GM21723 (cell line): ENCODE data around the gene C3orf85.
"Not testable (repeated sequence)": the region's sequence is repeated elsewhere in the genome, so short reads cannot be mapped to it uniquely, and the experiment has no call there.

Source experiments
- ATAC-seq: cut with Tn5 transposase; IDR thresholded peaks from one replicate; pipeline ENCODE4 v1.9.1; 2021; ENCODE audit warnings: mild to moderate bottlenecking, moderate library complexity; ENCODE audit not compliant: unreplicated experiment

The C3orf85 gene, protein sequence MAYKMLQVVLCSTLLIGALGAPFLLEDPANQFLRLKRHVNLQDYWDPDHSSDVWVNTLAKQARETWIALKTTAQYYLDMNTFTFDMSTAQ

DNA sequence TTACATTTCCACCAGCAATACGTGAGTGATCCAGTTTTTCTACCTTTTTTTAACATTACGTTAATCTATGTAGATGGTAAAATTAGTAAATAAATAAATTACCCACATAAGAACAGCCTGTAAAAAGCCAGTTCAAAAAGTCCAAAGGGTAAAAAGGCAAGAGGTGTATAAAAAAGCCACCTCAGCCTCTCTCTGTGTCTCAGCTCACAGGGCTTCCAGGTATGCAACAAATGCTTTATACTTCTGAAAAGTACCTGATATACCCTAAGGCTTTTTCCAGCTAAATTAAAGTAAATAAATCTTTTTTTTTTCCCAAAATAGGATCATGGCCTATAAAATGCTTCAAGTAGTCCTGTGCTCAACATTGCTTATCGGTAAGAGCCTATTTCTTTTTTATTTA is at the start of gene C3orf85:
TSS of gene C3orf85 (plus strand) at position 197 of the 400 bp plus-strand sequence. CDS start at position 326, 129 bp downstream.
- ATAC-seq: no peak

DNA sequence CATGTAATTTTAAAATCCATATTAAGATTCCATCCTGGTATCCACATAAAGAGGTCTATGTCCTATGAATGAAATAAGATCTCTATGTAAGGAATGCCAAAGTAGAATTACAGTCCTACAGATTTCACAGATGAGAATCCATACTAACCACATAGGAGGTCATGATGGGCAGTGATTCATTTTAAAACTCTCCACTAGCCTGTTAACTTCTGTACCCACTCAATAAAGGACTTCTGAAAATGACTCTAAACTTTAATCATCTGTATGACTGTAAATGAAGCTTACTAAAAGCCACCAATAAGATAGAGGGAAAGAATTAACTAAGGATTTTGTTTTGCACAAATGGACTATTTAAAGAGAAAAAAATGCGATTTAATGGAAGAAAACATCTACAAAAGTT is 47.3 kb upstream of the C3orf85 start:
- no peak for ATAC-seq

DNA sequence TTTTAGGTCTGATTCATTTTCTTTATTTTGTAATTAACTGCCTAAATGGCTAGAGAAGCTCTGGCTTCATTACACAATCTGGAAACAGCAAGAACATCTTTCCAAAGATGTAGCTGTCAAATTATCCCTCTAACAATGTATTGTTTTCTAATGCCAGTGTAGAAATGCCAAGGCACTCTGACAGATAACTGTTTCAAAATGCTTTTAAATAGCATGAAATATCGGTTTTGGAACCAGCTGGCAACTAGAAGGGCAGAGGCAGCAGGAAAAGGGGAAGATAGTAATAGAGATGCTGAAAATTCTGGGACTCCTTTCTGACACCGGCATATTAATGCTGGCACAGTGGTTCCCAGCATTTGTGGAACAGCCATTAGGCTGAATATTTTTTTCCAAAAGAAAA is 44.7 kb upstream of the C3orf85 start:
- no peak for ATAC-seq

DNA sequence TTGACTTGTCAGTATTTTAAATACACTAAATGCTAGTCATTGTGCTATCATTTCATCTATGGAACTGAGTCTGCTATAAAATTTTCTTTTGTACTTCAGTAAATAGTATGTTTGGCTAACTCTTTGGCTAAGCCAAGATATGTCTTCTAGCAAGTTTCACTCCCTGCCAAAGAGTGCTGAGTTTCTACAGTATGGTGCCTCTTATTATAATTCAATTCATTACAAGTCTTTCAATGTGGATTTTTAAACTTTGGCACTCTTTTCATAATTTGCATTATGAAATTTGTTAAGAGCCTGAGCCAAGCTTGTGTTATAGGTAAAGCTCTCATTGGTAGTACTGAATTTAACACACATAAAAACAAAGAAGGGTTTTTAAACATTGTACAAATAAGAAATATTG is 43.0 kb upstream of the C3orf85 start:
- no peak for ATAC-seq

DNA sequence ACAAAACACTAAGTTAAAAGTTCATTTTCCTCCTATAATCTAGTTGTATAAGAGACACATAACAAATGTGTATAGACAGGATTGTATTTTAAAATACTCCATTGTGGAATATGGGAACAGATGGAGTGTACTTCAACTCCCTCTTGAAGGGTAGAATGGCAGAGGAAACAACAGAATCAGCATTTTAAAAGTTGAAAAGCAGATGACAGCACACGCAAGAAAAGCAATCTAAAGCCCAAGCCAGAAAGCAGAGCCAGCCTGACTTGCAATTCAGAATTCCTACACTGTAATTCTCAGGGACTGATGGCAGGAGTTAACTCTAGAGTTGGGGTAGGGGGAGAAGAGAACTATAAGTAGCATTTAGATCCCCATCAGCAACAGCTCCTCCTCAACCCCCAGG is 41.4 kb upstream of the C3orf85 start:
- ATAC-seq: no peak

DNA sequence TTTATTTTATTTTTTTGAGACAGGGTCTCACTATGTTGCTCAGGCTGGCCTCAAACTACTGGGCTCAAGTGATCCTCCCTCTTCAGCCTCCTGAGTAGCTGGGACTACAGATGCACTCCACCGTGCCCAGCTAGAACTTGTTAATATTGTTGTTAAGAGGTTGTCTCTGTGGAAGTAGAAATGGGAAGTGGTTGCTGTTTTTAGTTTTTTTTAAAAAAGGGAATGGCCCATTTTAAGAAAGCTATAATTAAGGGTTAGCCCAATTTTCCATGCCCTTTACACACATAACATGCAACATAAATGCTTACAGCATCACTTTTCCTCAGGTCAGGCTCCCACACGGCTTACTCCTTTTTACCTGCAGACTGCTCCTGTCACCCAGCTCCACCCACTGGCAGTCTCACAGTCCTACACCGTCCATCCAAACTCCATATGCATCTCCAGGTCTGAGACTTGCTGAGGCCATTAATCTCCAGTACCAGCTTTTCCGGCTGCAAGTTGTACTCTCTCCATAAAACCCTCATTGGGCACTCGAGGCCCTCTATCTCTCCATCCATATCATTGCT is 38.4 kb upstream of the C3orf85 start:
- no peak for ATAC-seq

DNA sequence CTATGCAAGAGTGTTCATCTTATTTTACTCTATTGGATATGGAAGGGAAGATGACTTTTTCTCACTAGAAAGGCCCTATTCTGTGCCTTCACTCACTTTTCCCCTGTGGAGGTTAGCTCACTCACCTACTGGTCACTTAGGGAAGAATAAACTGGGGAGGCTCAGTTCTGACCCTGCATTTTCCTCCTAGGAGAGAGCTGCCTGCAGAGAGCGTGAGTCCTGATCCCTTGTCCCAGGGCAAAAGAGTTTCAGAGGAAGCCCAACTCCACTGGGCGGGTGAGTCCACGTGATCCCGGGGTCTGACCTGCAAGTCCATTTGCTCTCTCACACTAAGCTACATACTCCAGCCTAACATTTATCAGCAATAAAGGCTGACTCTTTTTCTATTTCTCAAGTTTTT is 26.9 kb upstream of the C3orf85 start:
- ATAC-seq: no peak

DNA sequence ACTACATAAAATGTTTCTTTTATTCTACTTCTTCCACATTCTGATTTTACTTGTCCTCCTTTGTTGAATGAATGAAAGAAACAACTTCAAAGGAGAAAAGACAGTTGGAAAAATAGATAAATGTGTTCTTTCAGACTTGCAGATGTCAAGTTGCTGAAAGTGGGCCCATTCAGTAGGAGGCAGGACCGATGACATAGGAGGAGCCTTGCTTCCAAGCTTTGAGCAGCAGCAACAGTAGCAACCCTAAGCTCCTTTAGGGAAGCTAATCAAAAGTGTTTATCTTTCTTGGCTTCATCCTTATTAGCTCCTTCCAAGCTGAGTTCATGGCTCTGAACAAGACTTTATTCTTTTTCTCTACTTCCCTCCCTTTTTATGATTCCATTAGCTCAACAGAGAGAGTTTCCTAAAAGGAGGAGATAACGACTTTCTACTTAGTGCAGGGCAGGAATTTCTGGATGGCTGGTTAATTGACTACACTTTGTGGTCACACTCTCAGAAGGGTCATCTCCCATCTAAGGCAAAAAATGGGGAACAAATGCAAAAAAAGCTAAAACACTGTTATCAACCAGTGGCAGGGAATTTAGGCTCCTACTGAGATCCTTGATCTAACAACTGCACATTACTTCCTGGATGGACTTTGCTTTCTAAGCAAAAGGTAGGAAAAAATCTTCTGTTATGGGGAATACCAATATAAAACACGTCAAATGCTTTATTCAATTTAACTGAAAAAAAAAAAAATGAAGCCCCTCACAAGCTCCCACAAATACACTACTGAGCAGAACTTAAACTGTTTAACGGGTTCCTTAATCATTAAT is 23.4 kb upstream of the C3orf85 start:
- ATAC-seq: no peak

DNA sequence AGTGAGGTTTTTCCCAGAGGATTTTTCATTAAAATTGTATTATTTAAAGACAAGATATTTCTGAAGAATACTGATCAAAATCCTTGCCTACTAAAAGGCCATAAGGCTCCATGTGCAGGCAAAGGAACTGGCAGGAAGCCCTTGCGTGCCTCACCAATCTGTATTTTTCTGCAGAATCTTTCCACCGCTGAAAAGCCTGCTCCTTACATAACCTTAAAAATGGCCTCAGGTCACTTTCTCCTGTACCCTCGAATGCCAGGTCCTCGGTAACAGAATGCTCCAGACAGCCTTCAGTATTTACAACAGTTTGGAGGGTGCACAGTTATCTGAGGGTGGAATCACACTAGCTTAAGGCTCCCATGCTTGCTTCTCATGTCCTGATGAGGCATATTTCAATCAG is 21.8 kb upstream of the C3orf85 start:
- no peak for ATAC-seq

DNA sequence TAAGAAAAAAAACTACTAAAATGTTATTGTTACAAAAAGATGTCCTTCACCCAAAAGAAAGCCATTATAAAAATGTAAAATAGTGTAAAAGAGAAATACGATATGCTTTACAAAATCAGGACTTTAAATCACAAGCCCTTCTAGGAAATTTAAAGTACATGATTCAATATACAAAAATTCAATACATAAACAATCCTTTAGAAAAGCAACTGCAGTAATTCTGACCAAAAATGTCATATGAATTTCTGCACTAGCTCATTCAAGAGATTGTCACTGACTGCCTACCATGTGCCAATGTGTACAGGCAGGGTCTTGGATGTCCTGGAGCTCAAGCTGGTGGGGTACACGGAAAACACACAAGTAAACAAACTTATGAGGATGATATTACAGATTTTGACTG is 21.1 kb upstream of the C3orf85 start:
- no peak for ATAC-seq

DNA sequence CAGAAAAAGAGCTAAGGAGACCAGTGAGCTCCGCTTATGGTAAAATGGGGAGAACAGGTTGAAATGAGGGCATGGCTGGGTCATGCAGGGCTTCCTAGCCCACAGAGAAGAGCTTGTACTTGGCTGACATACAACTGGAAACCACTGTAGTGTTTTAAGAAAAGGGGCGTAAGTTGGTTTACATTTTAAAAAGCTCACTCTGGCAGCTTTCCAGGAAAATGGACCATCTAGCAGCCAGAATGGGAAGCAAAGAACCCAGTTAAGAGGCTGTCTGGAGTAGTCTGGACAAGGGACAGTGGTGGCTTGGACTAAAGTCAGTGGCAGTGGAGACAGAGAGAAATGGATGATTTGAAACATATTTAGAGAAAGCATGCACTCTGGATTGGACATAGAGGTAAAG is 20.5 kb upstream of the C3orf85 start:
- no peak for ATAC-seq

DNA sequence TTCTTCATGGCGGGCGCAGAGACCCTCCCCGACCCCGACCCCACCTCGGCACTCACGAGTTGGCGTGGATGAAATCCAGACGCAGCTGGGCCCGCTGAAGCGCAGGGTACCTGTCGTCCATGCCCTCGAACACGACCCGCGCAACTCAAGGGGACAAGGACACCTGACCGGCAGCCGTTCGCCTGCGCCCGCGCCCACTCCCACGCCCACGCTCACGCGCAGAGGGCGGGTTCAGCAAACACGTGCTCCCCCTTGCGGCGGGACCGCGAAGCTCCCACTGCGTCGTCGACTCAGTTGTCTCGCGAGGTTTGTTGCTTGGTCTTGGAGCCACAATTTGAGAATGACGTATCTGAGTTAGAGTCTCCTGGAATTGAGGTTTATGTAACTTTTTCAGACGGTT is 18.6 kb upstream of the C3orf85 start, which contains the start of gene MORC1:
TSS of gene MORC1 (minus strand) at position 196 of the 400 bp plus-strand sequence. CDS start at position 121, 75 bp downstream.
- no peak for ATAC-seq

DNA sequence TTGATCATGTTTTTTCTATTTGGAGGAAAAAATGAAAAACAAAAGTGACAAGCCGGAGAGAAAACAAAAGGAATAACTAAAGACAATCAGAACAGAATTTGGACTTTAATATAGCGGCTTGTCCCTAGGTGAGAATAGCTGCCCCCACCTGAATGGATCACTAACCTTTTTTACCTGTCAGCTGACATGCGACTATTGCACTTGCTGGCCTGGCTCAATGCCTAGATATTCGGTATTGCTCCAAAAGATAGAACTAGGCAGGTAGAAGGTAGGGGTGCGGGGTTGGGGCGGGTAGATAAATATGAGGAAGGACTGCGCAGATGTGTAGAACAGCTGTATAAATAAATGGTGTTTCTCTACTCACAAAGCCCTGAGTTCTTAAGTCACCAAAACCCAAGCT is 17.9 kb upstream of the C3orf85 start:
- ATAC-seq: no peak

DNA sequence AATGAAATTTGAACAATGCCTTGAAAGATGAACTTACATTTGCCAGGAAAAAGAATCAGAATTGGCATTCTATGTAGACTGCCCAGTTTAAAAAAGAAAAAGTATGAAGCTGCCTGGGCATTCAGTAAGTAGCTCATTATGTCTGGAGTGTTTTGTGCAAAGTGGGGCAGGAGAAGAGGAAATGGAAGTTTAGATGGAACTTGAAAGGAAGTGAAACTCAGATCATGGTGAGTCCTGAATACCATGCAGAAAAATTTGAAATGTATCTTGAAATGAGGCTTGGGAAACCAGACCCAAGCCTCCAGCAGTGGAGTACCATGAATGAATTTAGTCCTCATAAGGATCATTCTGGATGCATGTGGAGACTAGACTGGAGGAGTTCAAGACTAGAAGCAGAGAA is 13.8 kb upstream of the C3orf85 start:
- no peak for ATAC-seq

DNA sequence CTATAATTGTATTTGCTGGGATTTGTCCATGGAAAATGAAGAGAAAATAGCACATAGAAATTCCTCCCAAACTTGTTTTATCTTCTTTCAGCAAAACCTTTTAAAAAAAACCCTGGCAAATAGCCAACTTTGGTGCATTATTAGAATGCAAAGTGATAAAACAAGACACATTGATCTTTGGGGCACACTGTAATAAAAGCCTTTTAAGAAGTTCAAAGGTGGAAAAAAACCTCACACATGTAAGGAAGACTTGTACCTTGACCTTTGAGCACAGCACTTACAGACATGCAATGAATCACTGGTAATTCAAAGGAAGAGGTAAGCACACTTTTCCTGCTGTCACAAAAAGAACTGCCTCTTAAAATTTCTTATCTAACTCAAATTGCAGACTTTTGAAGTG is 10.6 kb upstream of the C3orf85 start:
- ATAC-seq: no peak

DNA sequence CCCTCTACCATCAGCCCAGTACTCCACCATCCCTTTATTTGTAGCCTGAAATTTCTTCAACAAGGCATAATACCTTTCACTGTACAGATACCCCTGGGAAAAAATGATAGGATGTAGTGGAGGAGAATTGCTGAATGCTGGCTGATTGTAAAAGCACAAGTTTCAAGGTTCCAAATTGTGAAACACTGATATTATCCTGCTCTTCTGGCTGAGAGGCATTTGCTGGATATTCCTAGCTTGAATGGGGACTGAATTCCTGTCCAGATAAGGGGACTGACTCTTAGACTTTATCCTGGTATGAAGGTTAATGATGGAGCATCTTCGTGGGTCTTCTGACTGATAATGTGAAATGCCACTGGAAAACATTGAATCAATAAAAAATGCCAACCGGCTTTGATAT is 9.0 kb upstream of the C3orf85 start:
- ATAC-seq: no peak

DNA sequence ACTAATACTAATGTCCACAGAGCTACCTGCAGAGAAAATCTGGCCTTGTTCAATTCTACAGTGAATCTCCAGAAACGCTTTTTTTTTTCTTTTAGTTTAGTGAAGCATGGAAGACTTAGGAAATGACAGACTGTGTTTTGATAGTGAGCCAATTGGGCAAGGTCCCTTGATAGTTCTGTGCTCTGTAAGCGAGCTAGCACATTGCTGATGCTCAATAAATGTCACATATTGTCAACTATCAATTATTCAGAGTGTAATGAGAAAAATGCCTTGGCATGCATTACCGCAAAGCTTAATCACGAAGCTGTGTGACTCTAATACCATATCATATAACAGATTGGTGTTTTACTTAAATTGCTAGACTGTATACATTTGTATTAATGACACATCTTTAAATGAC is 5.2 kb upstream of the C3orf85 start:
- no peak for ATAC-seq

DNA sequence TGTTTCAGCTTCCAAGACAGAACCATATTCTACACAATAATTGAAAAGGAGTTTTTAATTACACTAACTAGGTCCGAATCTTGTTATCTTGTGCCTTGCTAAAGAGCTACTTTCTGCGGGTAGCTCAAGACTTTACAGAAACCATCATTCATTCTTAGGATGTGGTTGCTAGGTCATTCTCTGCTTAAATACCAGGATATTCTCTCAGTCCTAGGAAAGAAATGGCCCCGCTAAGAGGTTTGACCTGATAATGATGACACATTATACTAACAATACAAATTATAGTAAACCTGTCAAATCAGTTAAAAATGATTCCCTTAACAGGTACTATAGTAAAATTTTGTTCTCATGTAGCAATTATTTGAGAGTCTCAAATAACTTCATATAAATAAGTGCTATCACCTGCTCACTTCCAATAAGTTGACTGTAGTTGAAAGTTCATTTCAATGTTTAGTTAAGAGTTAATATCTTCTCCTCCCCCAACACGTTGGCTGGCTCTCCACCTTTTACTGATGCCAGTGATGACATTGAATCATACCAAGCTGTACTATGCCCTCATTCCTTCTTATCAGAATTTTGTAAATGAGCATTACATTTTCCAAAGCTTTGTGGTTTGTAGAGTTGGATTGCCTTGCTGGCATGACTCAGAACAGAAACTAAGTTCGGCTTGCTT is 3.6 kb upstream of the C3orf85 start:
- no peak for ATAC-seq

DNA sequence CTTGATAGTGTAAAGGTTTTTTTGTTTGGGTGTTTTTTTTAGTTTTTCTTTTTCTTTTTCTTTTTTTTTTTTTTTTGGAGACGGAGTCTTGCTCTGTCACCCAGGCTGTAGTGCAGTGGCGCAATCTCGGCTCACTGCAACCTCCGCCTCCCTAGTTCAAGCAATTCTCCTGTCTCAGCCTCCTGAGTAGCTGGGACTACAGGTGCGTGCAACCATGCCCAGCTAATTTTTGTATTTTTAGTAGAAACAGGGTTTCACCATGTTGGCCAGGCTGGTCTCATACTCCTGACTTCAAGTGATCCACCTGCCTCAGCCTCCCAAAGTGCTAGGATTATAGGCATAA is 3.1 kb upstream of the C3orf85 start:
- not testable (repeated sequence) for ATAC-seq

DNA sequence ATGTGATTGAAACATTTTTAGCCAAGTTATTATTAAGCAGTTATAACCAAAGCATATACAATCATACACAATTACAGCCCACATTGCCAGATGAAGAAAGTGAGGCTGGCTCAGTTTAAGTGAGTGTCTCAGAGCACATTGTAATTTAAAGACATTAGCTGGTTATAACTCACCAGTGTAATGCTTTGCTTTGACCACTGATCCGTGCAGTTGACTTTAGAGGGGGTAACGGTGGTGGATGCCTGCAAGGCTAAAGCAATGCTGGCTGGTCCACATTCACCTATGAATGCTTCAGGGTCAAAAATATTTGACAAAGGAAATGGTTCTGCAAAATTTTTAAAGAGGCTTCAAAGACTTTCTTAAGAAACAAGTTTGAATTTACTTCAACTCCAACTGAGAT is 1.2 kb downstream of the C3orf85 start:
- ATAC-seq: no peak

DNA sequence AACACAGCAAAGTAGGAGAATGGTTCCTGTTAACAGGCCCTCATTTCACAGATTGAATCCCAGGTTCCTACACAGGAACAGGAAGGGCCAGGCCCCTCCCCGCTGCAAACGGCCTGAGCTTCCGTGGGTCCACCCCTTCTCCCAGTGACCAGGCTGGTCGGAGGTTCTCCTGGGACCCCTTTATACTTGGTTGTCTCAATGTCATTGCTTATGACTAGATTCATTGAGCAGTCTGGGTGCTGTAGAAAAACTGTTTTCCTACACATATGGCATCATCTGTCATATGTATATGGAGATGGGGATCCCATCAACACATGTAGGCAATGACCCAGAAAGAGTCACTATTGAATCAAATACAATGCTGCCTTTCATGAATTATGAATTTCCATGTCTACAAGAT is 3.8 kb downstream of the C3orf85 start:
- no peak for ATAC-seq

DNA sequence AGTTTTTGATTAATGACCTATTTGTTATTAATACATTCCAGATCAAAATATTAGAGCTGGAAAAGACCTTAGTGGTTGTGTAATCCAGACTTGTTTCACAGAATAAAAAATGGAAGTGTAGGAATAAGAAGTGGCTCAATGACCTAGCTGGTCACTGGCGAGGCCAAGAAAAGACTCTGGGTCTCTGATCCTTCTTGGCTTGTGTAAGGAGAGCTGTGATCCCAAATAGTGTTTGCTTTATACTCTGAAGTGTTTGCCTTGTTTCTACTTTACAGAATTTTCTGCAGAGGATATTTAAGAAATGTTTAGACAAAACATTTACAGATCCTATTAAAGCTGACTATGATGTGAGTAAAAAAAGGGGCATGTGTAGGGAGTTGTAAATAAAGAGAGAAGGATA is 7.1 kb downstream of the C3orf85 start:
- no peak for ATAC-seq
